HCT116 (cell line): Measurements from ENCODE around the gene MAST4. TPM values are rescaled to one million over a fixed set of nuclear protein-coding genes. Genes with fewer than 3 reads are reported as not detected.

ENCODE experiments used
- ATAC-seq: fragments of 200-7000 bp; cut with Tn5 transposase; 2 replicates; pipeline ENCODE4 v1.9.1; 2020; ENCODE audit warnings: mild to moderate bottlenecking, moderate library complexity
- BruUV-seq: library from RNA; stranded (reverse); fragments of 400-500 nt; replicated peaks from 2 replicates; lab custom pipeline; 2021; lab: Mats Ljungman, UMichigan
- CTCF ChIA-PET: fragments of 300-600 bp; sonication (Branson Sonifier 250); formaldehyde crosslinking; loops from one replicate; lab custom pipeline; 2021; ENCODE audit warnings: antibody characterized with exemption; lab: Charles Lee
- POLR2A ChIA-PET: fragments of 300-600, 350-600 bp; sonication (Branson Sonifier 250); formaldehyde crosslinking; loops from one replicate; lab custom pipeline; 2021; ENCODE audit warnings: antibody characterized with exemption; lab: Charles Lee
- RAD21 ChIA-PET, 2 experiments: fragments of 300-600 bp; sonication (Branson Sonifier 250); formaldehyde crosslinking; loops; one replicate each; lab custom pipeline; 2023; ENCODE audit warnings: low total read pairs in 2 of 2; ENCODE audit not compliant: uncharacterized antibody in 2 of 2, unreplicated experiment in 2 of 2, low non-redundant PET in 1 of 2; lab: Charles Lee
- DNase-seq: peaks from one replicate; pipeline ENCODE4 v3.0.0-alpha.2; 2010; ENCODE audit warnings: low read depth, low spot score
- H2AFZ ChIP-seq: fragments of 200-600 bp; shearing (Covaris generic), sonication (generic); 2 replicates; pipeline ENCODE4 v1.6.1; 2017; ENCODE audit warnings: low read depth, mixed run types, mixed read lengths, antibody characterized with exemption, low read length; ENCODE audit not compliant: poor library complexity, severe bottlenecking
- H3K27ac ChIP-seq: 2 replicates; pipeline ENCODE4 v1.5.1; 2012; ENCODE audit warnings: low read depth, low read length
- H3K27me3 ChIP-seq: fragments of 200-600 bp; sonication (generic); 2 replicates; pipeline ENCODE4 v1.6.1; 2016; ENCODE audit warnings: mixed run types, low read length, mixed read lengths; ENCODE audit not compliant: insufficient read depth
- H3K36me3 ChIP-seq, 2 experiments: fragments of 200-500 bp in 1 of 2; fragments of 200-600 bp in 1 of 2; sonication (Bioruptor generic) in 1 of 2; sonication (generic) in 1 of 2; 2 replicates each; pipeline versions ENCODE4 v1.5.1 to v1.6.1; 2014 to 2016; ENCODE audit warnings: low read length in 2 of 2, inconsistent platforms in 1 of 2, mixed read lengths in 1 of 2, mixed run types in 1 of 2; ENCODE audit not compliant: insufficient read depth in 2 of 2, control insufficient read depth in 1 of 2
- H3K4me1 ChIP-seq, 2 experiments: fragments of 200-600 bp in 1 of 2; sonication (generic) in 1 of 2; 2 replicates each; pipeline versions ENCODE4 v1.5.1 to v1.6.1; 2012 to 2017; ENCODE audit warnings: low read length in 2 of 2, inconsistent platforms in 1 of 2, mild to moderate bottlenecking in 1 of 2, mixed read lengths in 1 of 2, mixed run types in 1 of 2, moderate library complexity in 1 of 2; ENCODE audit not compliant: insufficient read depth in 2 of 2, control insufficient read depth in 1 of 2
- H3K4me2 ChIP-seq: fragments of 200-600 bp; sonication (generic); 2 replicates; pipeline ENCODE4 v1.6.1; 2017; ENCODE audit warnings: mixed run types, low read length, mixed read lengths
- H3K4me3 ChIP-seq, 2 experiments: fragments of 200-600 bp in 1 of 2; sonication (generic) in 1 of 2; replicated peaks in 1 of 2; 2 replicates each; pipeline ENCODE4 v1.5.1; 2011 to 2016; ENCODE audit warnings: low read length in 2 of 2, control low read depth in 1 of 2, low read depth in 1 of 2, mild to moderate bottlenecking in 1 of 2, mixed read lengths in 1 of 2, mixed run types in 1 of 2
- H3K79me2 ChIP-seq: fragments of 200-600 bp; sonication (generic); 2 replicates; pipeline ENCODE4 v1.6.1; 2017; ENCODE audit warnings: mild to moderate bottlenecking, mixed run types, low read length, moderate library complexity, mixed read lengths; ENCODE audit not compliant: insufficient read depth
- H3K9ac ChIP-seq: fragments of 200-600 bp; sonication (generic); 2 replicates; pipeline ENCODE4 v1.6.1; 2016; ENCODE audit warnings: low read length, mixed read lengths
- H3K9me2 ChIP-seq: fragments of 200-600 bp; sonication (generic), shearing (Covaris generic); 2 replicates; pipeline ENCODE4 v1.6.1; 2017; ENCODE audit warnings: mixed run types, mild to moderate bottlenecking, moderate library complexity; ENCODE audit not compliant: insufficient read depth
- H3K9me3 ChIP-seq, 2 experiments: fragments of 200-500 bp in 1 of 2; fragments of 200-600 bp in 1 of 2; sonication (Bioruptor generic) in 1 of 2; sonication (generic) in 1 of 2; 2 replicates each; pipeline ENCODE4 v1.6.1; 2014 to 2017; ENCODE audit warnings: low read length in 2 of 2, mixed read lengths in 2 of 2, inconsistent platforms in 1 of 2, low read depth in 1 of 2, mild to moderate bottlenecking in 1 of 2, mixed run types in 1 of 2, moderate library complexity in 1 of 2; ENCODE audit not compliant: control insufficient read depth in 1 of 2, insufficient read depth in 1 of 2
- H4K20me1 ChIP-seq: fragments of 200-600 bp; sonication (generic), shearing (Covaris generic); 2 replicates; pipeline ENCODE4 v1.6.1; 2017; ENCODE audit warnings: mixed run types, mild to moderate bottlenecking, moderate library complexity; ENCODE audit not compliant: insufficient read depth
- CEBPB ChIP-seq: IDR thresholded peaks from 2 replicates; pipeline ENCODE4 v1.6.1; 2012; ENCODE audit warnings: low read depth
- EGR1 ChIP-seq: IDR thresholded peaks from 2 replicates; pipeline ENCODE4 v1.6.1; 2012; ENCODE audit warnings: low read depth
- ELF1 ChIP-seq: IDR thresholded peaks from 2 replicates; pipeline ENCODE4 v1.6.1; 2012; ENCODE audit warnings: low read depth, borderline replicate concordance
- FOSL1 ChIP-seq: IDR thresholded peaks from 2 replicates; pipeline ENCODE4 v1.6.1; 2012; ENCODE audit warnings: low read depth
- JUND ChIP-seq: IDR thresholded peaks from 2 replicates; pipeline ENCODE4 v1.6.1; 2012
- RAD21 ChIP-seq: IDR thresholded peaks from 2 replicates; pipeline ENCODE4 v1.6.1; 2012; ENCODE audit warnings: low read depth, mild to moderate bottlenecking
- SIN3A ChIP-seq: IDR thresholded peaks from 2 replicates; pipeline ENCODE4 v1.6.1; 2012; ENCODE audit warnings: low read depth
- SP1 ChIP-seq: IDR thresholded peaks from 2 replicates; pipeline ENCODE4 v1.6.1; 2012; ENCODE audit warnings: low read depth
- SRF ChIP-seq: IDR thresholded peaks from 2 replicates; pipeline ENCODE4 v1.6.1; 2012; ENCODE audit warnings: low read depth
- TCF7L2 ChIP-seq: IDR thresholded peaks from 2 replicates; pipeline ENCODE4 v1.7.0; 2011; ENCODE audit warnings: borderline replicate concordance, inconsistent platforms; ENCODE audit not compliant: insufficient read depth, insufficient read length; ENCODE audit errors: extremely low read depth
- YY1 ChIP-seq: IDR thresholded peaks from 2 replicates; pipeline ENCODE4 v1.6.1; 2011; ENCODE audit warnings: low read length, low read depth, moderate library complexity, mild to moderate bottlenecking; ENCODE audit not compliant: insufficient replicate concordance; ENCODE audit errors: extremely low read depth
- intact Hi-C: fragments of 100-400 bp; cut with micrococcal nuclease; formaldehyde crosslinking; loops from 2 replicates; pipeline ENCODE4 v1.10.0; 2022
- total RNA-seq: library from RNA; stranded (reverse); gene quantifications from one replicate; pipeline ENCODE4 v1.2.1, GENCODE V29; 2021; ENCODE audit not compliant: unreplicated experiment
- TF ChIP-seq, protein P1 (sequence below): IDR thresholded peaks from 2 replicates; pipeline ENCODE4 v1.6.1; 2012
- TF ChIP-seq, protein P2 (sequence below): IDR thresholded peaks from 2 replicates; pipeline ENCODE4 v1.6.1; 2011; ENCODE audit warnings: mild to moderate bottlenecking, low read length, moderate library complexity; ENCODE audit not compliant: insufficient replicate concordance; ENCODE audit errors: extremely low read depth
- TF ChIP-seq, protein P3 (sequence below): IDR thresholded peaks from 2 replicates; pipeline ENCODE4 v1.6.1; 2012

Gene MAST4
- total RNA-seq, 1 experiment from 2014 or later = 1.1 TPM

DNA sequence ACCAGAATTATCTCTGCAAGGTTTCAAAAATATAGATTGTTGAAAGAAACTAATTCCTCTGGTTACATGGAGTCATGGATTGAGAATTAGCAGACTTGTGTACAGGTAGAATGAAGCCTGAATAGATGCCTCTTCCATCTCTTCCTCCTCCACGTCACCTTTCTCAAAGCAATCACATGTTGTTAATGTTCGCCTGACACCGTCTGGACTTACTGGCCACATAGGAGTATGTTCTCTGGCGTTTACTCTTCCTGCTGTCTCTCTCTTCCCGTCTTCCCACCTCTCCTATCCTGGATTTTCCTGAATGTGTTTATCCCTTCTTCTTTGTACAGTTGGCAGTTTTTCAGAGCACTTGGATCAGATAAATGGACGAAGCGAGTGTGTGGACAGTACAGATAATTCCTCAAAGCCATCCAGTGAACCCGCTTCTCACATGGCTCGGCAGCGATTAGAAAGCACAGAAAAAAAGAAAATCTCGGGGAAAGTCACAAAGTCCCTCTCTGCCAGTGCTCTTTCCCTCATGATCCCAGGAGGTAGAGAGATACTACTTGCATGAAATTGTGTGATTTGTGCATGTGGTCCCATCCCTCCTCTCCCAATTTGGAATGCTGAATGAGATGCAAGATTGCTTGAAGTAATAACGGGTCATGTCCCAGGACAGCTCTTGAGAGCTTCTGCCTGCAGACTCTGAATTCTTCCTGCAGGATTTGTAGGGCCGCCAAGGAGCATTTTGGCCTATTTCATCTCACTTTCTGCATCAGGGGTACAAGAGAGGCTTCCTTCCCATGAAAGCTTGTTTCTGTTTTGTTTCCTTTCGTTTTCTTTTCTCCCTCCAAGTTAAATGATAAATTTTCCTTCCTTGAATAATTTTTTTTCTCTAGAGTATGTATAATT, 553.1 kb downstream of the MAST4 start:
- Histone ChIP-seq H3K9ac (no peak overlapping the region), H4K20me1 (no peaks in the 10 kb centered on the region), H3K4me1 (no peaks in the 10 kb centered on the region), H3K9me2 (no peaks in the 10 kb centered on the region), H3K27me3 (peaks cover 39% of the 10 kb centered on the region), H3K9me3 (no peaks in the 10 kb centered on the region), H3K4me2 (no peak overlapping the region), H2AFZ (no peak overlapping the region), H3K27ac (no peak overlapping the region), H3K4me3 (no peak overlapping the region), H3K36me3 (no peaks in the 10 kb centered on the region), H3K79me2 (no peaks in the 10 kb centered on the region)
- CTCF ChIA-PET = interaction anchor here (0.9 to 1.3 kb wide), 4 partner anchors 17 to 334 kb away, joined by 3 to 4 read pairs (median 4); no protein-coding TSS in a partner anchor
- TF ChIP-seq, protein P1, sequence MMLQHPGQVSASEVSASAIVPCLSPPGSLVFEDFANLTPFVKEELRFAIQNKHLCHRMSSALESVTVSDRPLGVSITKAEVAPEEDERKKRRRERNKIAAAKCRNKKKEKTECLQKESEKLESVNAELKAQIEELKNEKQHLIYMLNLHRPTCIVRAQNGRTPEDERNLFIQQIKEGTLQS = no peak
- TF ChIP-seq FOSL1 (no peak), ELF1 (no peak), SRF (no peak), TCF7L2 (no peak), JUND (no peak), EGR1 (no peak), CEBPB (no peak), YY1 (no peak), SIN3A (no peak), RAD21 (no peak), SP1 (no peak)
- TF ChIP-seq, protein P2, sequence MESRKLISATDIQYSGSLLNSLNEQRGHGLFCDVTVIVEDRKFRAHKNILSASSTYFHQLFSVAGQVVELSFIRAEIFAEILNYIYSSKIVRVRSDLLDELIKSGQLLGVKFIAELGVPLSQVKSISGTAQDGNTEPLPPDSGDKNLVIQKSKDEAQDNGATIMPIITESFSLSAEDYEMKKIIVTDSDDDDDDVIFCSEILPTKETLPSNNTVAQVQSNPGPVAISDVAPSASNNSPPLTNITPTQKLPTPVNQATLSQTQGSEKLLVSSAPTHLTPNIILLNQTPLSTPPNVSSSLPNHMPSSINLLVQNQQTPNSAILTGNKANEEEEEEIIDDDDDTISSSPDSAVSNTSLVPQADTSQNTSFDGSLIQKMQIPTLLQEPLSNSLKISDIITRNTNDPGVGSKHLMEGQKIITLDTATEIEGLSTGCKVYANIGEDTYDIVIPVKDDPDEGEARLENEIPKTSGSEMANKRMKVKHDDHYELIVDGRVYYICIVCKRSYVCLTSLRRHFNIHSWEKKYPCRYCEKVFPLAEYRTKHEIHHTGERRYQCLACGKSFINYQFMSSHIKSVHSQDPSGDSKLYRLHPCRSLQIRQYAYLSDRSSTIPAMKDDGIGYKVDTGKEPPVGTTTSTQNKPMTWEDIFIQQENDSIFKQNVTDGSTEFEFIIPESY = no peak
- TF ChIP-seq, protein P3, sequence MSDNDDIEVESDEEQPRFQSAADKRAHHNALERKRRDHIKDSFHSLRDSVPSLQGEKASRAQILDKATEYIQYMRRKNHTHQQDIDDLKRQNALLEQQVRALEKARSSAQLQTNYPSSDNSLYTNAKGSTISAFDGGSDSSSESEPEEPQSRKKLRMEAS = no peak
- BruUV-seq = no TSS peak
- POLR2A ChIA-PET = interaction anchor here (1.4 kb wide), 1 partner anchor 17 kb away, joined by 4 read pairs; no protein-coding TSS in a partner anchor
- intact Hi-C loops = no loop called here
- RAD21 ChIA-PET = no interaction called here
- no peak for ATAC-seq
- no peak for DNase-seq
